Karpas-422 (cell line): Measurements from ENCODE around the gene SPART. TPM values are rescaled to one million over a fixed set of nuclear protein-coding genes. Genes with fewer than 3 reads are reported as not detected.

Experiments used
- DNase-seq: peaks from one replicate; pipeline ENCODE4 v3.0.0-alpha.2; 2015
- H2AFZ ChIP-seq: fragments of 200-600 bp; sonication (generic); 2 replicates; pipeline ENCODE4 v1.6.1; 2014; ENCODE audit warnings: antibody characterized with exemption, low read length, mixed read lengths
- H3K27ac ChIP-seq: fragments of 200-600 bp; sonication (generic); 2 replicates; pipeline ENCODE4 v1.5.1; 2014; ENCODE audit warnings: mild to moderate bottlenecking, low read length, moderate library complexity
- H3K27me3 ChIP-seq: fragments of 200-600 bp; sonication (generic); 2 replicates; pipeline ENCODE4 v1.6.1; 2014; ENCODE audit warnings: low read length, mixed read lengths
- H3K36me3 ChIP-seq: fragments of 200-600 bp; sonication (generic); 2 replicates; pipeline ENCODE4 v1.6.1; 2014; ENCODE audit warnings: low read length, mixed read lengths; ENCODE audit not compliant: insufficient read depth
- H3K4me1 ChIP-seq: fragments of 200-600 bp; sonication (generic); 2 replicates; pipeline ENCODE4 v1.6.1; 2014; ENCODE audit warnings: mild to moderate bottlenecking, low read length, mixed read lengths
- H3K4me2 ChIP-seq: fragments of 200-600 bp; sonication (generic); 2 replicates; pipeline ENCODE4 v1.6.1; 2014; ENCODE audit warnings: low read length, low read depth, mild to moderate bottlenecking; ENCODE audit not compliant: poor library complexity, severe bottlenecking
- H3K4me3 ChIP-seq: fragments of 200-600 bp; sonication (generic); 2 replicates; pipeline ENCODE4 v1.5.1; 2014; ENCODE audit warnings: mild to moderate bottlenecking, antibody characterized with exemption, low read length, mixed read lengths
- H3K79me2 ChIP-seq: fragments of 200-600 bp; sonication (generic); 2 replicates; pipeline ENCODE4 v1.6.1; 2014; ENCODE audit warnings: mild to moderate bottlenecking, low read length, mixed read lengths
- H3K9ac ChIP-seq: fragments of 200-600 bp; sonication (generic); 2 replicates; pipeline ENCODE4 v1.6.0; 2014; ENCODE audit warnings: low read length
- H3K9me2 ChIP-seq: fragments of 200-600 bp; sonication (generic), shearing (Covaris generic); replicated peaks from 2 replicates; pipeline ENCODE4 v1.6.0; 2014; ENCODE audit warnings: mild to moderate bottlenecking, low read length, moderate library complexity; ENCODE audit not compliant: insufficient read depth
- H3K9me3 ChIP-seq: fragments of 300-700, 200-600 bp; sonication (generic); 2 replicates; pipeline ENCODE4 v1.6.1; 2014; ENCODE audit warnings: low read length, mixed read lengths
- H4K20me1 ChIP-seq: fragments of 200-600 bp; sonication (generic); 2 replicates; pipeline ENCODE4 v1.6.1; 2014; ENCODE audit warnings: mild to moderate bottlenecking, antibody characterized with exemption, low read length, low read depth; ENCODE audit not compliant: insufficient read depth
- small RNA-seq: library from RNA; depleted of rRNA; stranded (forward); fragments of <200 nt; gene quantifications from one replicate; pipeline ENCODE3, GENCODE V24; 2014
- total RNA-seq: library from RNA; depleted of rRNA; stranded (reverse); fragments of >200 nt; shearing (Covaris generic); gene quantifications from 2 replicates; pipeline ENCODE4 v1.2.3, GENCODE V29; 2014; ENCODE audit warnings: low replicate concordance; rRNA removed

Gene SPART
- total RNA-seq, 1 experiment from 2014 or later = not detected

DNA sequence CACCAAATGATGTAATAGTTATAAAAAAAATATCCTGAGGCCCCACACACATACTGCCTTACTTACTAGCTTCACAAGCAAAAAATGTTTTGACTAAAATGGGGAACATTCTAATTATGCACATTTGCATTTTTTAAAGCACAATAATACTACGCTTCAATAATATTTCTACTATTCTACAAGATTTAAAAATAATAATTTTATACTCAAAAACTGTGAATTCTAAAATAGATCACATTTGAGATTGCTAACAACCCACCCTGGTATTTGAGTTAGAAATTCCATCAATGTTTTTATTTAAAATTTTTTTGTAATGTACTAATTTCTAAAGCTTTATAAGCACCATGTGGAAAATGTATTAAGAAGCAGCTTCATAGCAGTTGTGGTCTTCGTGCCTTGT lies 72.8 kb downstream of the SPART start:
- no peaks in the 10 kb centered on the region for H3K4me1 ChIP-seq
- H4K20me1 ChIP-seq = no peaks in the 10 kb centered on the region
- H3K27ac ChIP-seq = no peak overlapping the region
- no peak overlapping the region for H3K4me3 ChIP-seq
- no peaks in the 10 kb centered on the region for H3K9me2 ChIP-seq
- no peaks in the 10 kb centered on the region for H3K36me3 ChIP-seq
- H3K9ac ChIP-seq = no peak overlapping the region
- DNase-seq = no peak
- no peak overlapping the region for H3K4me2 ChIP-seq
- H3K9me3 ChIP-seq = no peaks in the 10 kb centered on the region
- H2AFZ ChIP-seq = no peak overlapping the region
- no peaks in the 10 kb centered on the region for H3K27me3 ChIP-seq
- H3K79me2 ChIP-seq = no peaks in the 10 kb centered on the region

DNA sequence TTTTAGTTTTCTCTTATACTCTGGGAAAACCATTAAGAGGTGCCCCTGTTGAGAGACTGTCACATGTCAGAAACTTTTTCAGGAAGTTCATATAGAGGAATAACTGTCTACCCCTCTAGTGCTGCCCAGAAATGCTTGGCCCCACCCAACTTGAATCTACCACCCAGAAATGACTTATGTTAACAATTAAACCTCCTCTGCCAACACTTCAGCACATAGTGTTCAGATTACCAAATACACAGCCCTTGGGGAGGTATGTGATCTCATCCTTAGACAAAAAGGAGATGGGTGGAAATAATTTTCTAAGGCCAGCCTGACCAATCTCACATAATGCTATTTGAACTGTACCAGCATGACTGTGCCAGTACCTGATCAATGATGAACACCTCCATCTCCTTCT lies 84.2 kb downstream of the SPART start:
- H3K27me3 ChIP-seq = no peaks in the 10 kb centered on the region
- H3K4me3 ChIP-seq = no peak overlapping the region
- no peak overlapping the region for H3K9ac ChIP-seq
- no peaks in the 10 kb centered on the region for H3K4me1 ChIP-seq
- H3K9me2 ChIP-seq = no peaks in the 10 kb centered on the region
- no peaks in the 10 kb centered on the region for H3K79me2 ChIP-seq
- H2AFZ ChIP-seq = no peak overlapping the region
- H4K20me1 ChIP-seq = no peaks in the 10 kb centered on the region
- no peak overlapping the region for H3K4me2 ChIP-seq
- no peak overlapping the region for H3K27ac ChIP-seq
- H3K36me3 ChIP-seq = no peaks in the 10 kb centered on the region
- no peak for DNase-seq
- H3K9me3 ChIP-seq = no peaks in the 10 kb centered on the region; the same call in 1 of the 2 replicates

DNA sequence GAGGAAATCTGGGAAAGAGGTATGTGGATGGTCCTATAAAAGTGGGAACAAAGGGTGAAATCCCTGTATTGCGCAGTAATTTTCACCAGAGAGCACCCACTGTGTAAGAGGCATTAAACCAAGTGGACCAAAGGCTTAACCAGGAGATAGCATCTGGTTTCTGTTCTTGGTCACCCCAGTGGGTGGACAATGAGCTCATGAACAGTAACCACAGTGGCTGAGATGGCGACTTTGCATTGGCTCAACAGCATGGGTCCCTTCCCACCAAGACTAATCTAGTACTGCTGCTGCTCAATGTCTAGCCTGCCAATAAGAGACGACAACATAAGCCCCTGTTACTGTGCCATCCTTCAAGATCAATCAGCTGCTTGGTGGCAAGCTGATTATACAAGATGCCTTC lies 85.2 kb downstream of the SPART start:
- no peak overlapping the region for H3K4me3 ChIP-seq
- no peaks in the 10 kb centered on the region for H4K20me1 ChIP-seq
- H3K4me1 ChIP-seq = no peaks in the 10 kb centered on the region
- no peak for DNase-seq
- H2AFZ ChIP-seq = no peak overlapping the region
- H3K27ac ChIP-seq = no peak overlapping the region
- H3K9ac ChIP-seq = no peak overlapping the region
- H3K9me3 ChIP-seq = no peaks in the 10 kb centered on the region; the same call in 1 of the 2 replicates
- H3K36me3 ChIP-seq = no peaks in the 10 kb centered on the region
- no peak overlapping the region for H3K4me2 ChIP-seq
- no peaks in the 10 kb centered on the region for H3K79me2 ChIP-seq
- H3K9me2 ChIP-seq = no peaks in the 10 kb centered on the region
- H3K27me3 ChIP-seq = no peaks in the 10 kb centered on the region

DNA sequence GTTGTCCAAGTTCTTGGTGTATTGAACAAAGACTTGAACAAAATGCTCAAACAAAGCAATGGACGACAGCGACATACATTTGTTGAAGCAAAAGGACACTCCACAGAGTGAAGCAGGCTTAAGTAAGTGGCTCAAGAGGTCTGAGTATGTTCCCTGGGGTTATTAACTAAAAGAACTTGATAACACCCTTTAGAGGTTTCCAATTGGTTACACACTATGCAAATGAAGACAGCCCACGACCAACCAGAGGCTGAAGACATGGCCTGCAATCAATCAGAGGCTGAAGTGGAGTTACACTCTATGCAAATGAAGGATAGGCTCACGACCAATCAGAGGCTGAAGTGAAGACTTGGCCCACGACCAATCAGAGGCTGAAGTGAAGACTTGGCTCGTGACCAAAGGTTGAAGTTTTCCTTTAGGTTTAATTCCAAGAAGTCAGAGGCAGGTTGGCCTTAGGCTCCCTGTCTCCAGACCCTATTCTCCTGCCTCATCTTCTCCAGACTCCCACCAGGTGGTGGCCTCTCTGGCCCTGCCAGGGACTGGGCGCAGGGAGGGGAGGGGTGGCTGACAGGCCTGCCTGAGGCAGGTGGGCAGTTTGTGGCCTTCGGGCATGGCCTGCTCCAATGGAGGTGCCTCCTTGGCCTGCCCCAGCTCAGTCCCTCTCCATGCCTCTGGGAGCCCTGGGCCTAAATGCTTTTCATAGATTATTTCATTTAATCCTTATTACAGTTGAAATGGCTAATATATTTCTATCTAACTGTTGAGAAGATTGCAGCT lies 86.6 kb downstream of the SPART start:
- Histone ChIP-seq H4K20me1 (no peaks in the 10 kb centered on the region), H3K27me3 (no peaks in the 10 kb centered on the region), H2AFZ (no peak overlapping the region), H3K4me2 (no peak overlapping the region), H3K79me2 (no peaks in the 10 kb centered on the region), H3K27ac (no peak overlapping the region), H3K9me3 (no peaks in the 10 kb centered on the region; the same call in 1 of the 2 replicates), H3K4me1 (no peaks in the 10 kb centered on the region), H3K9me2 (no peaks in the 10 kb centered on the region), H3K36me3 (no peaks in the 10 kb centered on the region), H3K9ac (no peak overlapping the region), H3K4me3 (no peak overlapping the region)
- DNase-seq = no peak

DNA sequence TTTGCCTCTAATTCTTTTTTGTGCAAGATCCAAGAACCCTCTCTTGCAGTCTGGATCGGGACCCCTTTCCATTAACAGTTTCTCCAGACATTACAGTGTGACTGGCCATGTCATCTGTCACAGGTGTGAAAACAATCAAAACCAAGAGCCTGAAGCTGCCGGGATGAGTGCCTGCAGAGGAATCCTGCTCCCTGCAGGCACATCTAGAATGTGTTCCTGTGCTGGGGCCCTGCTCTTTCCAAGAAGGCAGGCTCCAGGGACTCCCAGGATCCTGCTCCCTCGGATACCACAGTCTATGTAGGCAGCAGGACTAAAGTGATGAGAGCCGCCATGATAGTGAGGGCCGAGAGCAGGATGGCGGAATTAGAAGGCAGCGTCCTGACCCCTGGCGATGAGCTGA lies 87.4 kb downstream of the SPART start:
- no peaks in the 10 kb centered on the region for H3K4me1 ChIP-seq
- H3K9me2 ChIP-seq = no peaks in the 10 kb centered on the region
- H3K27ac ChIP-seq = no peak overlapping the region
- no peak for DNase-seq
- H3K4me3 ChIP-seq = no peak overlapping the region
- H2AFZ ChIP-seq = no peak overlapping the region
- H3K36me3 ChIP-seq = no peaks in the 10 kb centered on the region
- H3K27me3 ChIP-seq = no peaks in the 10 kb centered on the region
- no peaks in the 10 kb centered on the region for H3K79me2 ChIP-seq
- no peaks in the 10 kb centered on the region for H4K20me1 ChIP-seq
- no peak overlapping the region for H3K9ac ChIP-seq
- H3K9me3 ChIP-seq = no peaks in the 10 kb centered on the region; the same call in 1 of the 2 replicates
- H3K4me2 ChIP-seq = no peak overlapping the region

Small RNAs within 50 kb of the gene (small RNA-seq; reads per million reads assigned to genes)
- gene RNU6-71P = not detected

Other genes starting within 250 kb of the SPART start
- gene DCLK1, start 215.0 kb downstream of the SPART start, total RNA-seq = not detected in 2 replicates
- not detected in 2 replicates for gene SOHLH2, start 131.8 kb downstream of the SPART start, total RNA-seq
- not detected in 2 replicates for gene CCDC169, start 48.6 kb downstream of the SPART start, total RNA-seq
- not detected in 2 replicates for gene CCNA1, start 86.1 kb upstream of the SPART start, total RNA-seq